NCI-H1105 (cell line): ENCODE data around the gene DROSHA.
A peak's percentile ranks its signal among the peaks of the same experiment; 100 is the strongest.
"Not testable (repeated sequence)": the region's sequence is repeated elsewhere in the genome, so short reads cannot be mapped to it uniquely, and the experiment has no call there.

Source experiments
- DNase-seq: peaks from one replicate; lab custom pipeline; 2025; lab: John Stamatoyannopoulos, UW

The DROSHA gene, protein sequence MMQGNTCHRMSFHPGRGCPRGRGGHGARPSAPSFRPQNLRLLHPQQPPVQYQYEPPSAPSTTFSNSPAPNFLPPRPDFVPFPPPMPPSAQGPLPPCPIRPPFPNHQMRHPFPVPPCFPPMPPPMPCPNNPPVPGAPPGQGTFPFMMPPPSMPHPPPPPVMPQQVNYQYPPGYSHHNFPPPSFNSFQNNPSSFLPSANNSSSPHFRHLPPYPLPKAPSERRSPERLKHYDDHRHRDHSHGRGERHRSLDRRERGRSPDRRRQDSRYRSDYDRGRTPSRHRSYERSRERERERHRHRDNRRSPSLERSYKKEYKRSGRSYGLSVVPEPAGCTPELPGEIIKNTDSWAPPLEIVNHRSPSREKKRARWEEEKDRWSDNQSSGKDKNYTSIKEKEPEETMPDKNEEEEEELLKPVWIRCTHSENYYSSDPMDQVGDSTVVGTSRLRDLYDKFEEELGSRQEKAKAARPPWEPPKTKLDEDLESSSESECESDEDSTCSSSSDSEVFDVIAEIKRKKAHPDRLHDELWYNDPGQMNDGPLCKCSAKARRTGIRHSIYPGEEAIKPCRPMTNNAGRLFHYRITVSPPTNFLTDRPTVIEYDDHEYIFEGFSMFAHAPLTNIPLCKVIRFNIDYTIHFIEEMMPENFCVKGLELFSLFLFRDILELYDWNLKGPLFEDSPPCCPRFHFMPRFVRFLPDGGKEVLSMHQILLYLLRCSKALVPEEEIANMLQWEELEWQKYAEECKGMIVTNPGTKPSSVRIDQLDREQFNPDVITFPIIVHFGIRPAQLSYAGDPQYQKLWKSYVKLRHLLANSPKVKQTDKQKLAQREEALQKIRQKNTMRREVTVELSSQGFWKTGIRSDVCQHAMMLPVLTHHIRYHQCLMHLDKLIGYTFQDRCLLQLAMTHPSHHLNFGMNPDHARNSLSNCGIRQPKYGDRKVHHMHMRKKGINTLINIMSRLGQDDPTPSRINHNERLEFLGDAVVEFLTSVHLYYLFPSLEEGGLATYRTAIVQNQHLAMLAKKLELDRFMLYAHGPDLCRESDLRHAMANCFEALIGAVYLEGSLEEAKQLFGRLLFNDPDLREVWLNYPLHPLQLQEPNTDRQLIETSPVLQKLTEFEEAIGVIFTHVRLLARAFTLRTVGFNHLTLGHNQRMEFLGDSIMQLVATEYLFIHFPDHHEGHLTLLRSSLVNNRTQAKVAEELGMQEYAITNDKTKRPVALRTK (N-terminal part only)

DNA sequence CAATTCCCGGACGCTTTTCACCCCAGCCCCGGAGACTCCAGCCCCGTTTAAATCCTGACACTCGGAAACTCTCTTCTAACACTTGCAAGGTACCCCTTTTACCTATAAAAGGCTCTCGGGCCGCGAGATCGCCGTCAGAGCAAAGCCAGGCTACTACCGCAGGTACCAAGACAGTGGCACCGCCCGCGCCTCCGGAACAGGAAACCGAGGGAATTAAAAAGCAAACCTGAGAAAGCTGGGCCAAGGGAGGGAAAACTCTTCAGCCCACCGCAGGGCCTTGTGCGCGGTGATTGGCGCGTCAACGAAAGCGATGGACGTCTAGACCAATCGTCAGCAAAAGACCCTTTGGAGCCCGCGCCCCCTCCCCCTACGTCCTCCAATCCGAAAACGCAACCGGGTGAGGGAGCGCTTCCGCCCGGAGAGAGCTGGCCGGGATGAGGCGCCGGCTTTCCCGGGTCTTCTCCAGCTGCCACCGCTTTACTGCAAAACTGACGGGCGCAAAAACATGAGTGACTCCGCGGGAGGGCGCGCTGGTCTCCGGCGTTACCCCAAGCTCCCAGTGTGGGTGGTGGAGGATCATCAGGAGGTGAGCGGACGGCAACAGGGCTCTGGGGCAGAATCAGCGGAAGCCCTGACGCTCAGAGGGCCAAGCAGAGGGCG is at the start of gene DROSHA, which contains the start of gene C5orf22:
TSS of gene DROSHA (minus strand) at position 206 of the 660 bp plus-strand sequence. CDS start 3,034 bp downstream, outside the sequence.
TSS of gene C5orf22 (plus strand) at position 414 of the 660 bp plus-strand sequence. CDS start at position 506, 92 bp downstream.
- DNase-seq: peak; percentile 98

DNA sequence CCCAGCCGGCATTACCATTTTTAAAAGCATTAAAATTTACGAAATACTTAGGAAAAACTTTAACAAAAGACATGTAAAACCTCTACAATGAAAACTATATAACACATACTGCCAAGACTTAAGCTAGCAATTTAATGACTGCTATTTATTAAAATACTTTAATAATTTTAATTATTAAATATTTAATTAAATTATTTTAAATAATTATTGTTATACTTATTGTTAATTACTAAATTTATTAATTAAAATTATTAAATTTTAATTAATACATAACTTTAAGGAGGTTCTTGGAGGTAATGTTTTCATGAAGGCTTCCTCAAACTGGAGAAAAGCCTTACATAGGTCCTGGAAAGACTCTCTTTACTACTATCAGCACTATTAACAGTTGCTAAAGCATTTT is 47.7 kb upstream of the DROSHA start:
- no peak for DNase-seq

- no peak for DNase-seq
Measured at GRCh38 chr5:31577438-31577837, 45.5 kb upstream of the DROSHA start.

DNA sequence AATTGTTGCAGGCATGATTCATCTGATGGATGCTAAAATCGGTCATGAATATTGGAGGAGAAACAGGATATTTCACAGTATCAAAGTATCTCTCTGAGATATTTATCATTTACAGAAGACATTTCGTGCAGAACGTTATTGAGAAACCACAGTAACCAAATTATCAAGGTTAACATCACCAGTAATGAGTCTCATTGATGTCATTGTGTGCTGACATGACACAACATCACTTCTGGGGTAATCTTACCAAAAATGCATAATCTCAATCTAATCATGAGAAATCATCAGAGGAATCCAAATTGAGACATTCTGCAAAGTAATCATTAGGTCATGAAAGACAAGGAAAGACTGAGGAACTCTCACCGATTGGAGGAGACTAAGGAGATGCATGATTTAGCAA is 42.9 kb upstream of the DROSHA start:
- no peak for DNase-seq

DNA sequence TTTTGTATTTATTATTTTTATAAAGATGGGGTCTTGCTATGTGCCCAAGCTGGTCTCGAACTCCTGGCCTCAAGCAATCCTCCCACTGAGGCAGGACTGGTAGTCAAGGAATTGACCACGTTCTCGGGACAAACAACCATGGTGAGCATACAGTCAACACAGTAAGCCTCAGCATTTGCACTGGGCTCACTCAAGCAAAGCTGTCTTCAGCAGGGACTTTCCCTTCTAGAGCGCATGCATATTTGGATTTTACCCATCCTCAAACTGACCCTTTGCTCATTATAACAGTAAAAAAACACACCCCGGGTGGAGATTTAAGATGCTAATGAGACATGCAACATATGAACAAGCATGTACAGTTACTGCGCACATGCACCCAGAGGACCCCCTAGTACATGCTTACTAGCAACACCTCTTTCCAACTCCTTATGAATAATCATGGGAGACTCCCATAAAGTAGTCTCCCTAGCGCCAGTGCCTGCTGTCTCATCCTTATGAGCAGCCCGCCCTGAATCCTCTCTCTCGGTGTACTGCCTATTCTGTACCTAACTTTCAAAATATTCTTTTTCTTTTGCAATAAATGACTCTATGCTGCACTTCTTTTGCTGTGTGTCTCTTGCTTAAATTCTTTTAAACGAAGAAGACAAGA is 41.7 kb upstream of the DROSHA start:
- DNase-seq: no peak

DNA sequence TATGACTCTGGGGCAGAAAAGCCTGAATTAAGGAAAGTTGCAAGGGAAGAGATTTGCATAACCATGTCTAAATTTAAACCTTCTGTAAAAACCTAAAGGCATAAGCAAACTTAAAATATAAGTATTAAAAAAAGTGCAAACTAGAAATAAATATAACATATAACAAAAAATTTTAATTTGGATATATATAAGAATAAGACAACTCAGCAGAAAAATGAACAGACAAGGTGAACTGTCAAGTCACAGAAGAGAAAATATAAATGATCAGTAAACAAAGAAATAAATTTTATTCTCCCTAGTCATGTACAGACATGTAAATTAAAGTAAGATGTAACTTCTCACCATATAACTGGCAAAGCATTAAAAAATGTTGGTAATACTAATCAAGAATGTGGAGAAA is 37.2 kb upstream of the DROSHA start:
- DNase-seq: no peak

DNA sequence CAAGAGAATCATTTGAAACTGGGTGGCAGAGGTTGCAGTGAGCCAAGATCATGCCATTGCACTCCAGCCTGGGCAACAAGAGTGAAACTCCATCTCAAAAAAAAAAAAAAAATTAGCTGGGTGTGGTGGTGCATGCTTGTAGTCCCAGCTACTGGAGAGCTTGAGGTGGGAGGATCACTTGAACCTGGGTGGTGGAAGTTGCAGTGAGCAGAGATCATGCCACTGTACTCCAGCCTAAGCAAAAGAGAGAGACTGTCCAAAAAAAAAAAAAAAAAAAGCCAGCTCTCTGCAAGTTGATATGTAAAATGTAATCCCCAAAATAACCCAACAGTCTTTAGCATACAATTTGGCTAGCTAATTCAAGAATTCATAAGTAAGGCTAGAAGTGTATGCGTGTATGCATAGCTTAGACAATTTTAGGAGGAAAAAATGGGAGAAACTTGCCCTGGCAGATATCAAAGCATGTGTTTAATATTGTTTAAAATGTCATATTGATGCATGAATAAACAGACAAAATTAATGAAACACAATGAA is 36.5 kb upstream of the DROSHA start:
- no peak for DNase-seq

- not testable (repeated sequence) for DNase-seq
Measured at GRCh38 chr5:31566362-31566761, 34.5 kb upstream of the DROSHA start.

DNA sequence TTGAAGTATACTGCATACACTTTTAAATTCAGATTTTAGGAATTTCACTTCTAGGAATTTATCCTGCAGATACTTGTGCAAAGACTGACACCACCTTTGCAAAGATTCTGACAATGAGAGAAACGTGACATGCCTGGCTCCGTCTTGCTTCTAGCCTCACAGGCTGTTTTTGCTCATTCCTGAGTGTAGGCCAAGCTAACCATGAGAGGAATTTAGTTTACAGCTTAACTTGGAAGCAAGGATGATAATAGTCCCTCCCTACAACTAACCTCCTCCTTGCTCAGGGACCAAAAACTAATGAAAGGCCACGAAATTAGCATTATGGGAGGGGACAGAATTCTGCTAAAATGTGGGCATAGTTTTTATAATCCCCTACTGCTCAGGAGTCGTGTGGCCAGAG is 31.3 kb upstream of the DROSHA start:
- no peak for DNase-seq

GRCh38 chr5:31561946-31562345 is 30.1 kb upstream of the DROSHA start:
- no peak for DNase-seq

GRCh38 chr5:31559942-31560341 is 28.0 kb upstream of the DROSHA start:
- DNase-seq: no peak

DNA sequence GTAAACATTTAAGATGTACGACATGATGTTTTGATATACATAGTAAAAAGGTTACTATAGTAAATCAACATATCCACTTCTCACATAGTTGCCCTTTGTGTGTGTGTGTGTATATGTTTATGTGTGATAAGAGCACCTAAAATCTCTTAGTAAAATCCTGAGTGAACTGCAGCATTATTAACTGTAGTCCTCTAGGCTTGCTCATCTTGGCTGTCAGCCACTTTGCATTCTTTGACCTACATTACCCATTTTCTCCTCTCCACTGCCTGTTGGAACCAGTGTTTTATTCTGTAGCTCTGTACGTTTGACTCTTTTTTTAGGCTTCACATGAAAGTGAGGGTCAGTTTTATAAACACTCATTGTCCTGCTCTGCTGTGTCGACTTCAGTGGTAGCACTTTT is 24.6 kb upstream of the DROSHA start:
- no peak for DNase-seq

- no peak for DNase-seq
Measured at GRCh38 chr5:31554552-31554951, 22.7 kb upstream of the DROSHA start.

- no peak for DNase-seq
Measured at GRCh38 chr5:31553863-31554262, 22.0 kb upstream of the DROSHA start.

DNA sequence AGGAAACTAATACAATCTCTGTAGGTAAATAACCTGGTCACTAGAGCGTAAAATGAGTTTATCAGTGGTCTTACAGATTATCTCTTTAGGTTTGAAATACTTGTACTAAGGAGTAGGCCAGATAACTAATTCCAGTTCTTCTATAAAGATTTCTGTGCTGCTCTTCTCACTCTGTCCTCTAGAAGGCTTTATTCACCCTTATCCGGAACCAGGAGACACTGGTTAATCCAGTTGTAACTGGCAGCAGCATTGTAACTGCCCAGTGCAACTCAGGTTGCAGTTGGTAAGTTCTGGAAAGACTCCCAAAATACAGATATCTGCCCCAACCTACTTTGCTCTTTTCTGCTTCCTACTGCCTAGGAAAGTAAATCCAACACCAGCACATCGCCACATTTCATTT is 20.0 kb upstream of the DROSHA start:
- no peak for DNase-seq

DNA sequence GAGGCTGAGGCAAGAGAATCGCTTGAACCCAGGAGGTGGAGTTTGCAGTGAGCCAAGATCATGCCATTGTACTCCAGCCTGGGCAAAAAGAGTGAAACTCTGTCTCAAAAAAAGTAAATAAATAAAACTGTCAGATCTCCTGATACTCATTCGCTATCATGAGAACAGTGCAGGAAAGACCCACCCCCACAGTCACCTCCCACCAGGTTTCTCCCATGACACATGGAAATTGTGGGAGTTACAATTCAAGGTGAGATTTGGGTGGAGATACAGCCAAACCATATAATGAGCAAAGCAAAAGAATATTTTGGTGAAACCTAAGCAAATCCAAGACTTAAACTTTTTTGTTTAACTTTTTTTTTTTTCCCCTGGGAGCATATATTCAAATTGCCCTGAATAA is 17.2 kb upstream of the DROSHA start:
- DNase-seq: not testable (repeated sequence)

DNA sequence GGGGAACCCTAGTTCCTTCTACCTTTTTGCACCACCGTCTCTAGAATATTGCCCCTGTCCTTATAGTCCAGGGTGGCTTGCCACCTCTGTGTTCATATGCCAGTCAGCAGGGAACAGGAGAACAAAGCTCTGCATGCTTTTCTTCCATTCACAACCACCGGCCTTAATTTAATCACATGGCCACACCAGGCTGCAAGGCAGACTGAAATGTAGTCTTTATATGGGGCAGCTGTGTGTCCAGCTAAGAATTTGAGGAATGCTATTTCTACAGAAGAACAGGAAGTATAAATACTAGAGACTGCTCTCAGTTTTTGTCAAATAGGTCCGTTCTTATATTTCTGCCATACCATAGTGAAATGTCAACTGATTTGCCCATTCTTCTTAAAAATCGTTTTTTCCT is 6.0 kb upstream of the DROSHA start:
- DNase-seq: no peak

- no peak for DNase-seq
Measured at GRCh38 chr5:31537349-31537748, 5.5 kb upstream of the DROSHA start.

GRCh38 chr5:31536873-31537272 is 5.0 kb upstream of the DROSHA start:
- DNase-seq: no peak

- no peak for DNase-seq
Measured at GRCh38 chr5:31534527-31535046, 2.7 kb upstream of the DROSHA start.

GRCh38 chr5:31531543-31531887 is 378 bp downstream of the DROSHA start:
- no peak for DNase-seq
